Measurements from ENCODE around the gene CHST13. TPM values are rescaled to one million over a fixed set of nuclear protein-coding genes. Genes with fewer than 3 reads are reported as not detected.

CHST13 gene
- total RNA-seq, 1 experiment from 2014 or later = 1.3 TPM

- Mint-ChIP-seq H3K4me3 (ENCODE audit: low read depth, unreplicated experiment) (no peak overlapping the region), H3K27me3 (ENCODE audit: unreplicated experiment) (peaks cover 25% of the 10 kb centered on the region), H3K36me3 (ENCODE audit: insufficient read depth, unreplicated experiment) (no peaks in the 10 kb centered on the region), H3K4me1 (ENCODE audit: low read depth, unreplicated experiment) (peaks cover 5% of the 10 kb centered on the region), H3K9me3 (ENCODE audit: low read depth, unreplicated experiment) (no peaks in the 10 kb centered on the region), H3K27ac (ENCODE audit: unreplicated experiment) (no peak overlapping the region)
- no peak for DNase-seq
- no peak for TF ChIP-seq CTCF (IDR thresholded peaks at IDR 0.05; ENCODE audit: unreplicated experiment)
- no TSS peak for BruUV-seq (replicated peaks)
- intact Hi-C loops (cut with micrococcal nuclease; ENCODE audit: unreplicated experiment) = no loop called here
- CTCF ChIA-PET = interaction anchor here (0.7 to 1.3 kb wide), 3 partner anchors 14 to 959 kb away, joined by 3 read pairs; no protein-coding TSS in a partner anchor
These were observed 10.9 kb upstream of the CHST13 start for GRCh38 chr3:126512916-126513650.

GRCh38 chr3:126514161-126514560 is 9.8 kb upstream of the CHST13 start:
- DNase-seq = no peak
- Mint-ChIP-seq H3K4me3 (ENCODE audit: low read depth, unreplicated experiment) (no peak overlapping the region), H3K27ac (ENCODE audit: unreplicated experiment) (no peak overlapping the region), H3K4me1 (ENCODE audit: low read depth, unreplicated experiment) (no peaks in the 10 kb centered on the region), H3K27me3 (ENCODE audit: unreplicated experiment) (peaks cover 36% of the 10 kb centered on the region), H3K36me3 (ENCODE audit: insufficient read depth, unreplicated experiment) (no peaks in the 10 kb centered on the region), H3K9me3 (ENCODE audit: low read depth, unreplicated experiment) (no peaks in the 10 kb centered on the region)
- intact Hi-C loops (cut with micrococcal nuclease; ENCODE audit: unreplicated experiment) = no loop called here
- TF ChIP-seq CTCF (IDR thresholded peaks at IDR 0.05; ENCODE audit: unreplicated experiment) = no peak
- BruUV-seq (replicated peaks) = no TSS peak
- CTCF ChIA-PET = interaction anchor here (1.1 to 1.4 kb wide), 3 partner anchors 9 to 108 kb away, joined by 3 read pairs; no protein-coding TSS in a partner anchor

GRCh38 chr3:126515066-126515706 is 8.8 kb upstream of the CHST13 start:
- no peak for DNase-seq
- no peak overlapping the region for H3K4me3 Mint-ChIP-seq (ENCODE audit: low read depth, unreplicated experiment)
- no peak for TF ChIP-seq CTCF (IDR thresholded peaks at IDR 0.05; ENCODE audit: unreplicated experiment)
- intact Hi-C loops (cut with micrococcal nuclease; ENCODE audit: unreplicated experiment) = no loop called here
- no peaks in the 10 kb centered on the region for H3K9me3 Mint-ChIP-seq (ENCODE audit: low read depth, unreplicated experiment)
- H3K27ac Mint-ChIP-seq (ENCODE audit: unreplicated experiment) = no peak overlapping the region
- CTCF ChIA-PET = interaction anchor here (1.4 kb wide), 1 partner anchor 107 kb away, joined by 3 read pairs; no protein-coding TSS in a partner anchor
- no TSS peak for BruUV-seq (replicated peaks)
- no peaks in the 10 kb centered on the region for H3K36me3 Mint-ChIP-seq (ENCODE audit: insufficient read depth, unreplicated experiment)
- peaks cover 46% of the 10 kb centered on the region for H3K27me3 Mint-ChIP-seq (ENCODE audit: unreplicated experiment)
- no peaks in the 10 kb centered on the region for H3K4me1 Mint-ChIP-seq (ENCODE audit: low read depth, unreplicated experiment)

GRCh38 chr3:126516152-126516935 is 7.6 kb upstream of the CHST13 start:
- H3K9me3 Mint-ChIP-seq (ENCODE audit: low read depth, unreplicated experiment) = no peaks in the 10 kb centered on the region
- no TSS peak for BruUV-seq (replicated peaks)
- CTCF ChIA-PET = interaction anchor here (0.8 kb wide), 1 partner anchor 1810 kb away, joined by 3 read pairs; no protein-coding TSS in a partner anchor
- no peak for DNase-seq
- no peak overlapping the region for H3K27ac Mint-ChIP-seq (ENCODE audit: unreplicated experiment)
- H3K4me1 Mint-ChIP-seq (ENCODE audit: low read depth, unreplicated experiment) = no peaks in the 10 kb centered on the region
- intact Hi-C loops (cut with micrococcal nuclease; ENCODE audit: unreplicated experiment) = no loop called here
- H3K27me3 Mint-ChIP-seq (ENCODE audit: unreplicated experiment) = peaks cover 58% of the 10 kb centered on the region
- H3K36me3 Mint-ChIP-seq (ENCODE audit: insufficient read depth, unreplicated experiment) = no peaks in the 10 kb centered on the region
- H3K4me3 Mint-ChIP-seq (ENCODE audit: low read depth, unreplicated experiment) = no peak overlapping the region
- TF ChIP-seq CTCF (IDR thresholded peaks at IDR 0.05; ENCODE audit: unreplicated experiment) = no peak

Data from Calu3 (cell line).